Measurements from ENCODE around the gene BMP2K.

DNA sequence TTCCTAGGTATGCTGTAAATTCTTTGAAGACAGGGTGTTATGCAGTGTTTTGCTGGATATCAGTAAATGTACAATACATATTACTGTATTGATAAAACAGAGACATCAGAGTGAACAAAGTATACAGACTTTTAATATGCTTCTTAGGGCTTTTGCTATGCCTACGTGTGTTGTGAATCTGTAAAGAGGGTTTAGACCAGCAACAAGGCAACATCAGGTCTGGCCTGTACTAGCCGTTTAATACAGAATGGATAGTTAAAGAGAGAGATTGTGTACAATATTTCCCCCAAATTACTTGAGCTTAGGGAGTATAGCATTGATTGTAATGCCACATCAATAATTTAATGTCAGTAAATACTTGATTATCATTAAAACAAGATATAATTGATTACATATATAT, 87.8 kb downstream of the BMP2K start:
- TF ChIP-seq EP300 (IDR thresholded peaks at IDR 0.05) (no peak), POLR2A (IDR thresholded peaks at IDR 0.05; ENCODE audit: low read length) (no peak)
- TF ChIP-seq, protein P1, sequence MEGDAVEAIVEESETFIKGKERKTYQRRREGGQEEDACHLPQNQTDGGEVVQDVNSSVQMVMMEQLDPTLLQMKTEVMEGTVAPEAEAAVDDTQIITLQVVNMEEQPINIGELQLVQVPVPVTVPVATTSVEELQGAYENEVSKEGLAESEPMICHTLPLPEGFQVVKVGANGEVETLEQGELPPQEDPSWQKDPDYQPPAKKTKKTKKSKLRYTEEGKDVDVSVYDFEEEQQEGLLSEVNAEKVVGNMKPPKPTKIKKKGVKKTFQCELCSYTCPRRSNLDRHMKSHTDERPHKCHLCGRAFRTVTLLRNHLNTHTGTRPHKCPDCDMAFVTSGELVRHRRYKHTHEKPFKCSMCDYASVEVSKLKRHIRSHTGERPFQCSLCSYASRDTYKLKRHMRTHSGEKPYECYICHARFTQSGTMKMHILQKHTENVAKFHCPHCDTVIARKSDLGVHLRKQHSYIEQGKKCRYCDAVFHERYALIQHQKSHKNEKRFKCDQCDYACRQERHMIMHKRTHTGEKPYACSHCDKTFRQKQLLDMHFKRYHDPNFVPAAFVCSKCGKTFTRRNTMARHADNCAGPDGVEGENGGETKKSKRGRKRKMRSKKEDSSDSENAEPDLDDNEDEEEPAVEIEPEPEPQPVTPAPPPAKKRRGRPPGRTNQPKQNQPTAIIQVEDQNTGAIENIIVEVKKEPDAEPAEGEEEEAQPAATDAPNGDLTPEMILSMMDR (IDR thresholded peaks at IDR 0.05), result no peak

Data from A549 (cell line).